Measurements from ENCODE around the gene PATZ1. TPM values are rescaled to one million over a fixed set of nuclear protein-coding genes. Genes with fewer than 3 reads are reported as not detected.

PATZ1 gene
- total RNA-seq, 4 donors from 2014 or later, result 12.9 to 20.6 (median 17.0) TPM

DNA sequence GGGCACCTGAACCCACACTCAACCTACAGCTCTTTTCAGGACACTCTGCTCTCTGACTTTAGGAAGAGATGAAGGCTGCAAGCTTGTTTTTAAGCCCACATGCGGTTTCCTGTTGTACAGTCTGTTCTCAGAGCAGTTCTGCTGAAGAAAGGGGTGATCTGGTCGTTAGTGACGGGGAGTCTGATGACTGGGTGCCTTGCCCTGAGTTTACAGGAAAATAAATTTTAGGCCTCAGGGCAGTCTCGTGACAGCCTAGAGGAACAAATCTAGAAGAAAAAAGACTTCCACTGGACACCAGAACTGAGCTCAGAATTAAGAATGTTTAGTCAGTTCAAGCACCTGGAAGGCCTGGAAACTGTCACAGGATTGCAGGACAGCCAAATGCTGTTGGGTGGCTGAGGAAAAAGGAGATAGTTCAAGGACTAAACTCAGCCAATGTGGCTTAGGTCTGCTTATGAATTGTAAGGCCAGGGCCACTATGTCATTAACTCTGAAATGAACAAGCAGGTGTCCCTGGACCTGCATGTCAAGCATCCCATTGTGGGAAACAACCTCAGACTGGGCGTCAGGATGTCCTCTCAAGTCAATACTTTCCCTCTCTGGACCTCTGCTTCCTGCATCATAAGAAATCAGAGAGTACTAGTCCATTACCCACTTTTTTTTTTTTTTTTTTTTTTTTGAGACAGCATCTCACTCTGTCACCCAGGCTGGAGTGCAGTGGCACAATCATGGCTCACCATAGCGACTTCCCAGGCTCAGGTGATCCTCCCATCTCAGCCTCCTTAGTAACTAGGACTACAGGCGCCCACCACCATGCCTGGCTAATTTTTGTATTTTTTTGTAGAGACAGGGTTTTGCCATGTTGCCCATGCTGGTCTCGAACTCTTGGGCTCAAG lies 59.5 kb downstream of the PATZ1 start:
- intact Hi-C loops (cut with DNase I), result no loop called here
- Histone ChIP-seq H3K27me3 (no peaks in the 10 kb centered on the region), H3K27ac (replicated peaks in 1 of 4) (peak overlapping the region; percentile 93 to 99 (median 98)), H3K36me3 (peaks cover 30 to 82% (median 73%) of the 10 kb centered on the region in 4 donors), H3K9me3 (no peaks in the 10 kb centered on the region), H3K4me3 (no peak overlapping the region), H3K4me1 (peaks cover 44 to 60% (median 48%) of the 10 kb centered on the region in 4 donors)
- 75% methylated on average over 8 of the region's 8 CpGs for WGBS
- DNase-seq (ENCODE audit: extremely low spot score), result no peak
- no peak for TF ChIP-seq POLR2A (IDR thresholded peaks at IDR 0.05; ENCODE audit: low read depth)
- peak; percentile 44 to 55 for TF ChIP-seq POLR2AphosphoS5 (IDR thresholded peaks at IDR 0.05)
- no peak for TF ChIP-seq EP300 (IDR thresholded peaks at IDR 0.05)
- TF ChIP-seq, protein P1, sequence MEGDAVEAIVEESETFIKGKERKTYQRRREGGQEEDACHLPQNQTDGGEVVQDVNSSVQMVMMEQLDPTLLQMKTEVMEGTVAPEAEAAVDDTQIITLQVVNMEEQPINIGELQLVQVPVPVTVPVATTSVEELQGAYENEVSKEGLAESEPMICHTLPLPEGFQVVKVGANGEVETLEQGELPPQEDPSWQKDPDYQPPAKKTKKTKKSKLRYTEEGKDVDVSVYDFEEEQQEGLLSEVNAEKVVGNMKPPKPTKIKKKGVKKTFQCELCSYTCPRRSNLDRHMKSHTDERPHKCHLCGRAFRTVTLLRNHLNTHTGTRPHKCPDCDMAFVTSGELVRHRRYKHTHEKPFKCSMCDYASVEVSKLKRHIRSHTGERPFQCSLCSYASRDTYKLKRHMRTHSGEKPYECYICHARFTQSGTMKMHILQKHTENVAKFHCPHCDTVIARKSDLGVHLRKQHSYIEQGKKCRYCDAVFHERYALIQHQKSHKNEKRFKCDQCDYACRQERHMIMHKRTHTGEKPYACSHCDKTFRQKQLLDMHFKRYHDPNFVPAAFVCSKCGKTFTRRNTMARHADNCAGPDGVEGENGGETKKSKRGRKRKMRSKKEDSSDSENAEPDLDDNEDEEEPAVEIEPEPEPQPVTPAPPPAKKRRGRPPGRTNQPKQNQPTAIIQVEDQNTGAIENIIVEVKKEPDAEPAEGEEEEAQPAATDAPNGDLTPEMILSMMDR (IDR thresholded peaks at IDR 0.05), result no peak

DNA sequence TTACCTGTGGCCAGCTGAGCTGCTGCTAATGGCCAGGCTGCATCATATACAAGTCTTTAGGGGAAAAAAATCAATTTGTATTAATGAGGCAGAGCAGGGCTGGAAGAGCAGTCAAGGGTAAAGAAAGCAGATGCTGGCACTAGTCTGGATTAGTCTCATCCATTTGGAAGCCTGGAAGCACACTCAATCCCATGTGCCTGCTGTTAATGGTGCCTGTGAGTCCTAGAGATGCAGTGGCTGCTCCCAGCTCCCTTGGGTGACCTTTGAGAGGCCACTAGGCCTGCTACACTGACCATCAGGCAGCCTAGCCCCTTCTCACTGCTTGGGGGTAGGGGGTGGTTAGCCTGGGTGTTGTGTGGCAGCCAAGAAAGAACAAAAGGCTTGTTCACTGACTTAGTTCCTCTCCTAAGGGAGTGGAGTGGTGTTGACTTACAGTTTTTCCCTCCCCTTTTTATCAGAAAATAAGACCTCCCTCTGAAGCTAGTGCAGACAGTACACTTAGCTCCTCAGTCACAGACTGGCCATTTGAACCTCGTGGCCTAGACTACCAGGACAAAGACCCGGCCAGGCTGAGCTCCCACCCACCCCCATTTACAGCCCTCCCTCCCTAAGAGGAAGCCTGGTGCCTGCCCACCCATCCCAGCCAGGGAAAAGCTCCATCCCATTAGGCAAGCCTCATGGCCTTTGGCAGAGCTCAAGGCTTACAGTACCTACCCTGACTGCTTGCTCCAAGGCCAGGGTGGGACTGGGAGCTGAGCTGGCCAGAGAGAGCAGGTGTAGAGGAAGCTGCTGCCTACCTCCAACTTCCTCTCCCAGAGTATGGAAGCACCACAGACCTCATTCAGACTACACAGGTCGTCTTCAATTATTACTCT lies 61.6 kb downstream of the PATZ1 start:
- Histone ChIP-seq H3K4me3 (no peak overlapping the region), H3K9me3 (no peaks in the 10 kb centered on the region), H3K4me1 (peaks cover 36 to 51% (median 37%) of the 10 kb centered on the region in 4 donors), H3K36me3 (peaks cover 36 to 99% (median 92%) of the 10 kb centered on the region in 4 donors), H3K27me3 (no peaks in the 10 kb centered on the region), H3K27ac (replicated peaks in 1 of 4) (peak overlapping the region; percentile 54 to 99 (median 96))
- TF ChIP-seq POLR2AphosphoS5 (IDR thresholded peaks at IDR 0.05) (no peak), EP300 (IDR thresholded peaks at IDR 0.05) (no peak), POLR2A (IDR thresholded peaks at IDR 0.05; ENCODE audit: low read depth) (no peak)
- TF ChIP-seq, protein P1 (IDR thresholded peaks at IDR 0.05), result no peak
- DNase-seq (ENCODE audit: extremely low spot score), result no peak
- WGBS, result 30% methylated on average over 3 of the region's 3 CpGs
- intact Hi-C loops (cut with DNase I), result no loop called here

DNA sequence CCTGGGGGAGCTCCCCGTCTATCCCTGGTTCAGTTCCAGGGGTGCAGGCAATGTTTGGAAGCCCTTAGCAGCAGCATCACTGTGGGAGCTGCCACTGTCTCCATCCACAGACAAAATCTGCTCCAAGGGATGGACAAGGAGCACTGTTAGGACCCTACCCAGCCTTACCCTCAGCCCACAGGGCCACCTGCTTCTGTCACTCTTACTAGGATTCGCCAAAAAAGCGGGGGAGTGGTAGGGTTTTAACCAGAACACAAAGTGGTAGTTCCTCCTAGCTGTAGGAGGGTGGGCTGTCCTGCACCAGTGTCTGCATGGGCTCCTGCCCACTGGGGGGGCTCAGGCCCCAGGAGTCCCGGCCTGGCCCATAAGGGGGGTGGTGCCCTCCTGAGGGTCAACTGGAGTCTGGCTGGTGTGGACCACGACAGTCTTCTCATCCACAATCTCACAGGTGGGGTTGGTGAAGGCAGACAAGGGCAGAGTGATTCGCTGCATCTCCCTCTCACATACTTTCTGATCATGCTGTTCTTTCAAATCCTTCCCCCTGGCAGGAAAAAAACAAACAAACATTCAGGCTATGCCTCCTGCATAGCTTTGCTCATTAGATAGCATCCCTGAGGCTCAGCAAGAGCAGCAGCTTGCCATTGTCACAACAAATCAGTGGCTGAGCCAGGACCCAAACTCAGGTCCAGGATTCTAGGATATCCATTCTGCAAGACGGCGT lies 63.2 kb downstream of the PATZ1 start:
- no peaks in the 10 kb centered on the region for H3K9me3 ChIP-seq
- intact Hi-C loops (cut with DNase I), result no loop called here
- peaks cover 36 to 98% (median 92%) of the 10 kb centered on the region in 4 donors for H3K36me3 ChIP-seq
- no peak for DNase-seq (ENCODE audit: extremely low spot score)
- TF ChIP-seq POLR2A (IDR thresholded peaks at IDR 0.05; ENCODE audit: low read depth), result no peak
- TF ChIP-seq EP300 (IDR thresholded peaks at IDR 0.05), result no peak
- TF ChIP-seq, protein P1 (IDR thresholded peaks at IDR 0.05), result no peak
- TF ChIP-seq POLR2AphosphoS5 (IDR thresholded peaks at IDR 0.05), result no peak
- H3K4me1 ChIP-seq, result peaks cover 19 to 35% (median 22%) of the 10 kb centered on the region in 4 donors
- H3K27me3 ChIP-seq, result no peaks in the 10 kb centered on the region
- peak overlapping the region in 1 of 4 donors; percentile 31 for H3K27ac ChIP-seq (replicated peaks in 1 of 4)
- no peak overlapping the region for H3K4me3 ChIP-seq
- 62% methylated on average over 7 of the region's 8 CpGs for WGBS

DNA sequence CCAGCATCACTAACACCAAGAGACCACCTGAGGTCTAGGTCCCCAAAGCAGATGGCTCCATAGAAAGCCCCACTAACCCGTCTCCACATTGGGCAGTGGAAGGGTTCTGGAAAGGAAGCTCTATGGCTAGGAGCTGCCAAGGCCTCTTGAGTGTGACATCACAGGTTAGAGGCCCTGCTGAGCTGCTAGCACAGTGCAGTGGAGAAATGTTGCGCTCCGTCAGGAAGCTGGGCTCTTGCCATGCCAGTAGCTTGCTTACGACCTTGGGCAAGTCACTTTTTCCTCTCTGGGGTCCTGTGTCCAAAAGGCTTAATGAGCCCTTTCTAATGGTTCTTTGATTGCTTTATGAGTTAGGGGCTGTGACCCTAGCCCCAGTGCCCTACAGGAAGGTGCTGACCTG lies 64.4 kb downstream of the PATZ1 start:
- H3K9me3 ChIP-seq, result no peaks in the 10 kb centered on the region
- no peaks in the 10 kb centered on the region for H3K27me3 ChIP-seq
- TF ChIP-seq, protein P1 (IDR thresholded peaks at IDR 0.05), result no peak
- TF ChIP-seq POLR2A (IDR thresholded peaks at IDR 0.05; ENCODE audit: low read depth) (no peak), POLR2AphosphoS5 (IDR thresholded peaks at IDR 0.05) (no peak), EP300 (IDR thresholded peaks at IDR 0.05) (no peak)
- H3K36me3 ChIP-seq, result peaks cover 42 to 100% (median 92%) of the 10 kb centered on the region in 4 donors
- 0% methylated on average over 1 of the region's 4 CpGs for WGBS
- DNase-seq (ENCODE audit: extremely low spot score), result no peak
- no peak overlapping the region for H3K4me3 ChIP-seq
- H3K27ac ChIP-seq (replicated peaks in 1 of 4), result peak overlapping the region in 1 of 4 donors; percentile 12
- intact Hi-C loops (cut with DNase I), result no loop called here
- peaks cover 14 to 25% (median 17%) of the 10 kb centered on the region in 4 donors for H3K4me1 ChIP-seq
